Muscle of back (tissue), 11 donors: ENCODE results near the gene ARRDC2. TPM values are rescaled to one million over a fixed set of nuclear protein-coding genes. Genes with fewer than 3 reads are reported as not detected.
"Not testable (repeated sequence)": the region's sequence is repeated elsewhere in the genome, so short reads cannot be mapped to it uniquely, and the experiment has no call there.

Experiments used
- DNase-seq, 3 donors: peaks; one replicate each; pipeline versions ENCODE4 v3.0.0 to v3.0.0-alpha.2; 2013
- polyA plus RNA-seq, 10 donors: library from polyadenylated mRNA; unstranded; fragments of 120-200 nt; gene quantifications; one replicate each; pipeline ENCODE4 v1.2.1, GENCODE V29; 2013; ENCODE audit not compliant: insufficient read length in 10 of 10

Gene ARRDC2
- polyA plus RNA-seq, 10 donors: 3.6 to 5.9 (median 4.7) TPM

DNA sequence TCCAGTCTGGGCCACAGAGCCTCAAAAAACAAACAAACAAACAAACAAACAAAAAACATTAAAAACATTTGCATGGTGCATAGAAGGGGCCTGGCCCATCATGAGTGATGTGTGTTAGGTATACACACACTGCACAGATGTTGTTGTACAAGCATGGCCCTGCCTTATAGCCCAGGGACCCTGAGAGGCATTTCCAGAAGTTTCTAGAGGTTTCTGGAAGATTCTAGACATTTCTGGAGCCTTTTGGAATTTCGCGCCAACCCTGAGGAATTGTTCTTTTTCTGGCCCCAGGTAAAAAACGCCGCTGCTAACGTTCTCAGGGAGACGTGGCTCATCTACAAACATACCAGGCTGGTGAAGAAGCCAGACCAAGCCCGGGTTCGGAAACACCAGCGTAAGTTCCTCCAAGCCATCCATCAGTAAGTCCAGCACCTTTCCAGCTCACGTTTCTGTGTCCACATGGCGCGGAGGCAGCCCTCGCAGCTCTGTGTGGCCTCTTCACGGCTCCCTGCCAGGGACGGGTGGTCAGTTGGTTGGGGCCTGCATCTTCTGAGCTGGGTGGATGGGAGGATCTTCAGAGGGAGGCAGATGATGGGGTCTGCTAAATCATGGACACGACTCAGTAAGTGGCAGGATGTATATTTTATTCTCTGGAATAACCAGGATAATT lies 18.4 kb upstream of the ARRDC2 start:
- DNase-seq: no peak

- DNase-seq: no peak
These were observed 14.7 kb upstream of the ARRDC2 start for GRCh38 chr19:17993076-17993813.

DNA sequence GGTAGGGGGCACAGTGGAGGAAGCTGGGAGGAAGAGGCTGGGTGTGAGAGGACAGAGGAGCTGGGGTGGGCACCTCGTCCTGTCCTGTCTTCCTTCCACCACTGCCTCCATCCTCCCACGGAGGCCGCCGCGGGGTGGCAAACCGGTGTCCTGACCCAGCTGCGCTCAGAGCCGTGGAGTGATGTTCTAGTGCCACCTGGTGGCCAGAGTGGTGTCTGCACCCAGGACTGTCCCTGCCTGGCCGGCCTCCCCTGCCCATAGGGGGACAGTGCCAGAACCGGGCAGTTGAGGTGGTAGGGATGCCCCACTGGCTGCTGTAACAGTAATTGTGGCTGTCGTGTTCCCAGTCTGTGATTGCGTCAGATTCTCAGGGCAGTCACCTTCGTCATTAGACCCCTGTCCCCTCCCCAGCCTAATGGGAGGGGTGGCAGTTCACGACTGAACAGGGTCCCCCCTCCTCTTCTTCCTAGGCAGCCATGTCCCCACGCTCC lies 11.1 kb upstream of the ARRDC2 start:
- peak; percentile 68 to 90 (median 86) for DNase-seq

DNA sequence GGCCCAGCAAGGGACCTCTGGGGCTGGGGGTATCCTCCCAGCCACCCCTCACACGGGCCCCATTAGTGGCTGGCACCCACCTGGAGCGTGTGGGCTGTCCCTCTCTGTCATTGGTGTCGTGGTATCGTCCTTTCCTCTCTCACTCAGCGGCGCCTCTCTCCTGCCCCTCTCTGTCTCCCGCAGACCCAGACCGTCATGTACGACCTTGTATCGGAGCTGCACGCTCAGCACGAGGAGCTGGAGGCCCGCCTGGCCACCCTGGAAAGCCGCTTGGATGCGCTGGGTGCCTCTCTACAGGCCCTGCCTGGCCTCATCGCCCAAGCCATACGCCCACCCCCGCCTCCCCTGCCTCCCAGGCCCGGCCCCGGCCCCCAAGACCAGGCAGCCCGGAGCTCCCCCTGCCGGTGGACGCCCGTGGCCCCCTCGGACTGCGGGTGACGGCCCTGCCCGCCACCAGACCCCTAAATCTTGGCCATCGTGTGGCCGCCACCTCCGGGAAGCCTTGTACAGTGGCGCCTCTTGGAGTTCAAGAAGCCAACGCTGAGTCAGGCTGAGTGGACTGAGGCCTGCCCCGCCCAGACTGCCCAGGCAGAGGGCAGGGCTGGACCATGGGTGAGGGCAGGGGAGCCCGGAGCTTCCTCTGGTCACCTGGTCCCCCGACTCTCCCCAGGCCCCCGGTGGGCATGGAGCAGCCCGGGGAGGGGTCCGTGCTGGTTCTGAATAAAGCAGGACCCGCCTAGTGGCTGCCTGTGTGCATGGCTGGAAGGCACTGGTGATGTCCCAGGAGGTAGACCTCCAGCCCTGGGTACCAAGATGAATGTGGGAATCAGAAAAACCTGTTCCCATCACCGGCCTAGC lies 9.8 kb upstream of the ARRDC2 start:
- peak in 1 of 3 donors; percentile 29 for DNase-seq

DNA sequence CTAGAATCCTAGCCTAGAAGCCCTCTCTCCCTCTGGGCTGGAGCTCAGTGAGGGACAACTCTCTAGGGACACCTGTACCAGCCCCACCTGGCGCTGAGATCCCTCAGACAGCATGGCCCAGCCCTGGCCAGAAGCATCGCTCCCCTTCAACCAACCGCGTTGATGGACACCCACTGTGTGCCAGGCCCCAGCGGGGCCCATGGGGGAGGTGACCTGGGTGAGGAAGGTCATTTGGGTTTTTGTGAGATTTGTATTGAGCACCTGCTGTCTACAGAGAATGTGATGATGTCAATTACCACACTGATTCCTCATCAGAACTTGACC lies 9.2 kb upstream of the ARRDC2 start:
- no peak for DNase-seq

GRCh38 chr19:17999684-18000479 lies 8.1 kb upstream of the ARRDC2 start:
- peak in 1 of 3 donors; percentile 33 for DNase-seq

- DNase-seq: no peak
These were observed 7.5 kb upstream of the ARRDC2 start for GRCh38 chr19:18000480-18000914.

GRCh38 chr19:18000915-18001776 lies 6.8 kb upstream of the ARRDC2 start:
- peak; percentile 73 to 90 (median 82) for DNase-seq

DNA sequence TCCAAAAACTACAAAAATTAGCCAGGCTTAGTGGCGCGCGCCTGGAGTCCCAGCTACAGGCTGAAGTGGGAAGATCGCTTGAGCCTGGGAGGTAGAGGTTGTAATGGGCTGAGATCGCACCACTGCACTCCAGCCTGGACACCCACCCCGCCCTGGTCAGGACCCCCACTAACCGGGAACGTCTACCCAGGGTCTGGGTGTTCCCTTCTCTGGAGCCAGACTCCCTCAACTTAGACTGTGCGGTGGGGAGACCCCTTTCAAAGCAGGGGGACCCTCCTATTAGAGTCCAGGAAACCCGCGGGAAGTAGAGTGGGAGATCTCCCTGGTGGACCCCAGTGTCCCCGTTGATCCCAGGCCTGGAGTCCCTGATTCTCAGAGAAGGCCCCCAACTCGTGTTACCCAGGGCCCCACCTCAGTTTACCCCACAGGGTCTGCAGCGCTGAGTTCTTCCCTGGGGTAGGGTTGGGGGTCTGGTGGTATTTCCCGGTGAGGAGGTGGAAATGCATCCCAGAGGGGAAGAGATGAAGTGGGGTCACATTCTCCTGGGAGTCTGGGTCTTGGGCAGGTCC lies 6.1 kb upstream of the ARRDC2 start:
- peak in 1 of 3 donors; percentile 52 for DNase-seq

- DNase-seq: peak in 1 of 3 donors; percentile 26
These were observed 5.6 kb upstream of the ARRDC2 start for GRCh38 chr19:18002347-18002850.

- not testable (repeated sequence) for DNase-seq
These were observed 2.2 kb upstream of the ARRDC2 start for GRCh38 chr19:18005750-18006149.

- DNase-seq: peak; percentile 73 to 94 (median 89)
These were observed 690 bp upstream of the ARRDC2 start for GRCh38 chr19:18007044-18007916.

DNA sequence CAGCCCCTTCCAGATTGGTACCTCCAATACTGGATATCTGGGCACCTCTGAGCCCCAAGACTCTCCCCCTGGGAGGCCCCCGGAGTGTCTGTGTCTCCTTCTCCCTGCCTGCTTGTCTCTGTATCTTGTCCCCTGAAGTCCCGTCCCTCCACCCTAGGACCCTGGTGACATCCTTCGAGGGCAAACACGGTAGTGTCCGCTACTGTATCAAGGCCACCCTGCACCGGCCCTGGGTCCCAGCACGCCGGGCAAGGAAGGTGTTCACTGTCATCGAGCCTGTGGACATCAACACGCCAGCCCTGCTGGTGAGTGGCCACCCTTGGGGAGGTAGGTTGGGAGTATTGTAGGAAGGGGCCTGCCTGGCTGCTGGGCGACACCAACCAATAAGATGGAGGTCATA lies 844 bp downstream of the ARRDC2 start:
- DNase-seq: no peak

- DNase-seq: no peak
These were observed 1.6 kb downstream of the ARRDC2 start for GRCh38 chr19:18009412-18010066.

DNA sequence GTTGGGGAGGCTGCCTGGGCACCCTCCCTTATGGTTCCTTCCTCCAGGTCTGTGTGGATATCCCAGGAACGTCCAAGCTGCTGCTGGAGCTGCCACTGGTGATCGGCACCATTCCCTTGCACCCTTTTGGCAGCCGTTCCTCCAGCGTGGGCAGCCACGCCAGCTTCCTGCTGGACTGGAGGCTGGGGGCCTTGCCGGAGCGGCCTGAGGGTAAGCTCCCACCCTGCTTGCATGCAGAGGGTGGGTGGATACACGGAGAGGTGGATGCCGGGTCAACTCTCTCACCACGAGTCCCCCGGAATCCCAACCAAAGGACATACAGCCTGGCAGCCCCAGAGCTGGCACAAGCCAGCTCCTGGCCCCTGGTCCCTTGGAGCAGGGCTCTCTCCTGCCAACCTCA lies 2.2 kb downstream of the ARRDC2 start:
- no peak for DNase-seq

DNA sequence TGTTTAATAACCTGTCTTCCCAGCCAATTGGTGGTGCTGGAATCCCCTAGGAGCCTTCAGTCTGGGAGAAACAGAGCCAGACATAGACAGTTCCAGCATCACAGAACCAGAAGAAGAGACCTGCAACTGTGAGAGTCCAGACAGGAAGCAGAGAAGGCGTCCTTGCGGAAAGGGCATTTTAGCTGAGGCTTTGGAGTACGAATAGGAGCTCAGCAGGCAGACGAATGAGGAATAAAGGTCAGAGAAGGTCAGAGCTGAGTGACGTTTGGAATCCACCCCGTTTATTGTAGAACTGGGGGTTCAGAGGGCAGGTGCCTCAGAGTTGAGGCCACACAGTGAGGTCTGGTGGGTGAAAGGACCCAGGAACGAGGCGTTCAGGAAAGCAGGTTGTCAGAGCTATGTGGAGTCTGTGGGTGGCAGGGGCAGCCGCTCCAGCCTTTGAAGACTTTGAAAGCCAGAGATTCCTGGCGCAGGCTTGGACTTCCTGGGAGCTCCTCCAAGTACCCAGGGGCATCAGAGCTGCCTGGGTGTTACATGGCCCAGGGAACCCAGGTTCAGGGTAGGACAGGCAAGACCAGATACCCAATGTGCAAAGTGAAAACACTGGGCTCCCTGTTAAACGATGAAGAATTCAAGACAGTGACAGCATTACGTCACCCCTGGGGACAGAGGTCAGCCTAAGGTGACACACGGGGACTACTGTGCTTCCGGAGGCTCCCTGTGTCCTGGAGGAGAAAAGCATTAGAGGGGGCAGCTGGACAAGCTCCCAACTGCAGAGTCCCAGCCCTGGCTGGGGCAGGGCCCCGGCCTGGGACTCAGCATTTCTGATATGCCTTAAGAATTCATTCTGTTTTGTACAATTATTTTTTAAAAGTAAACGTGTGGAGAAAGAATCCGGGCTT lies 5.5 kb downstream of the ARRDC2 start:
- DNase-seq: peak in 1 of 3 donors; percentile 33

DNA sequence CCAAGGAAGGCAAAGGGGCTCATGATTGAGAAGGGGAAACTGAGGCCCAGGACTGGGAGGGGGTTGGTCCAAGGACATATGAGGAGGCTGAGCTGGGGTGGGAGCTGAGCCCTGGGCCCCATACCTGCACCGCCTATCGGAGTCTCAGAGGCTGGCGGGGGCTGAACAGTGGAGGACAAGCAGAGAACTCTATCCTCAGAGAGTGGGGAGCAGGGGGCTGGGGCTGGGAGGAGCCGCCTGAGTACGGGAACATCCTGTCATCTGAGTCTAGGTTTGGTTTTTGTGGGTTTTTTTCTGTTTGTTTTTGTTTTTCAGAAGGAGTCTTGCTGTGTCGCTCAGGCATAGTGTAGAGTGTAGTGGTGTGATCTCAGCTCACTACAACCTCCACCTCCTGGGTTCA lies 6.2 kb downstream of the ARRDC2 start:
- DNase-seq: no peak
